Activated CD8-positive, alpha-beta T cell treated with anti-CD3 and anti-CD28 coated beads for 36 hours (primary cell): ENCODE data around the gene EIPR1. TPM values are rescaled to one million over a fixed set of nuclear protein-coding genes. Genes with fewer than 3 reads are reported as not detected.

Experiments
- ATAC-seq: fragments of 200-7000 bp; cut with Tn5 transposase; one replicate; pipeline ENCODE4 v1.10.0; 2021; ENCODE audit warnings: mild to moderate bottlenecking, moderate library complexity
- CTCF ChIA-PET: fragments of 350-600 bp; sonication (Branson Sonifier 250); formaldehyde crosslinking; loops from one replicate; lab custom pipeline; 2021; ENCODE audit warnings: antibody characterized with exemption; lab: Charles Lee
- POLR2A ChIA-PET: fragments of 350-600 bp; sonication (Branson Sonifier 250); formaldehyde crosslinking; loops from one replicate; lab custom pipeline; 2021; ENCODE audit warnings: antibody characterized with exemption; lab: Charles Lee
- DNase-seq: peaks from one replicate; pipeline ENCODE4 v3.0.0-alpha.2; 2020
- H3K27ac Mint-ChIP-seq: one replicate; pipeline ENCODE4 v1.8.0; 2021; ENCODE audit warnings: mild to moderate bottlenecking, mixed read lengths
- H3K27me3 Mint-ChIP-seq: one replicate; pipeline ENCODE4 v1.8.0; 2021; ENCODE audit warnings: mixed read lengths
- H3K36me3 Mint-ChIP-seq: one replicate; pipeline ENCODE4 v1.8.0; 2021; ENCODE audit warnings: low read depth, mixed read lengths
- H3K4me1 Mint-ChIP-seq: one replicate; pipeline ENCODE4 v1.8.0; 2021; ENCODE audit warnings: low read depth, mixed read lengths
- H3K4me3 Mint-ChIP-seq: one replicate; pipeline ENCODE4 v1.8.0; 2021; ENCODE audit warnings: mild to moderate bottlenecking, moderate library complexity, mixed read lengths
- H3K9me3 Mint-ChIP-seq: one replicate; pipeline ENCODE4 v1.8.0; 2021; ENCODE audit warnings: mixed read lengths
- intact Hi-C: fragments of 100-400 bp; cut with micrococcal nuclease; formaldehyde crosslinking; loops from one replicate; pipeline ENCODE4 v1.10.0; 2022
- total RNA-seq, 2 experiments: library from RNA; stranded (reverse); gene quantifications; one replicate each; pipeline ENCODE4 v1.2.3, GENCODE V29; 2021
- TF ChIP-seq, protein P1 (sequence below): fragments of 200-600 bp; IDR thresholded peaks from one replicate; pipeline ENCODE4 v1.8.0; 2022; ENCODE audit warnings: antibody characterized with exemption, mild to moderate bottlenecking

EIPR1 gene
- total RNA-seq, 2 experiments from 2014 or later: 38.4 to 39.1 TPM

GRCh38 chr2:3356799-3357198 lies 20.8 kb downstream of the EIPR1 start:
- ATAC-seq (no peak), DNase-seq (no peak)
- Mint-ChIP-seq H3K27me3 (no peaks in the 10 kb centered on the region), H3K27ac (no peak overlapping the region), H3K4me3 (no peak overlapping the region), H3K9me3 (peaks cover 7% of the 10 kb centered on the region), H3K4me1 (peaks cover 21% of the 10 kb centered on the region), H3K36me3 (peaks cover 22% of the 10 kb centered on the region)
- TF ChIP-seq, protein P1, sequence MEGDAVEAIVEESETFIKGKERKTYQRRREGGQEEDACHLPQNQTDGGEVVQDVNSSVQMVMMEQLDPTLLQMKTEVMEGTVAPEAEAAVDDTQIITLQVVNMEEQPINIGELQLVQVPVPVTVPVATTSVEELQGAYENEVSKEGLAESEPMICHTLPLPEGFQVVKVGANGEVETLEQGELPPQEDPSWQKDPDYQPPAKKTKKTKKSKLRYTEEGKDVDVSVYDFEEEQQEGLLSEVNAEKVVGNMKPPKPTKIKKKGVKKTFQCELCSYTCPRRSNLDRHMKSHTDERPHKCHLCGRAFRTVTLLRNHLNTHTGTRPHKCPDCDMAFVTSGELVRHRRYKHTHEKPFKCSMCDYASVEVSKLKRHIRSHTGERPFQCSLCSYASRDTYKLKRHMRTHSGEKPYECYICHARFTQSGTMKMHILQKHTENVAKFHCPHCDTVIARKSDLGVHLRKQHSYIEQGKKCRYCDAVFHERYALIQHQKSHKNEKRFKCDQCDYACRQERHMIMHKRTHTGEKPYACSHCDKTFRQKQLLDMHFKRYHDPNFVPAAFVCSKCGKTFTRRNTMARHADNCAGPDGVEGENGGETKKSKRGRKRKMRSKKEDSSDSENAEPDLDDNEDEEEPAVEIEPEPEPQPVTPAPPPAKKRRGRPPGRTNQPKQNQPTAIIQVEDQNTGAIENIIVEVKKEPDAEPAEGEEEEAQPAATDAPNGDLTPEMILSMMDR: no peak
- intact Hi-C loops: no loop called here
- POLR2A ChIA-PET: interaction anchor here (1.1 kb wide), 1 partner anchor 21 kb away, joined by 3 read pairs; the partner anchor contains the start of gene EIPR1
- CTCF ChIA-PET: no interaction called here

DNA sequence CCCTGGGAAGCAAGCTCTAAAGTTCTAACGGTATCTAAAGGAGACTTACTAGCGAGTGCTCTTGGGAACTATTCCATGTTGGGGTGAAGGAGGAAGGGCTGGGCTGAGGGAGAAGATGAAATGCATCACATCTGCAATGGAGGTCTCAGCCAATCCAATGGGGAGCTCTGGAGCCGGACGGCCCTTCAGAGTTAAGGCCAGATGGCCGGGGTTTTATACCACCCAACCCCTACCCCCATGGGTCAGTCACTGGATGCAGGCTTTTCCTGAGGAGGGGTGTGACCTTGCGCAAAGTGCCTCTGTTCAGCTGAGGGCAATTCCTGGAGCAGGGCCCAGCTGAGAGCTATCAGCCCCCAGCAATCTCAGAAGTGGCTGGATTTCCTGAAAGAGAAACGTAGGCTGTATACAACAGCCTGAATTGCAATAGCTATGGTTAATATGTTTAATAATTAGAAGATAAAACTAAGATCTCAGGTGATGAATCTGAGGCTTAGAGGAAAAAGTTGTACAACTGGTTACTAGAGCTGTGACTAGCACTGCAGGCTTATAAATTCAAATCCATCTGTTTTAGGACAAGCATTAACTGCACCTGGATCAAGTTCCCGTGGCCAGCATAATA lies 21.6 kb downstream of the EIPR1 start:
- H3K4me1 Mint-ChIP-seq: peaks cover 15% of the 10 kb centered on the region
- H3K36me3 Mint-ChIP-seq: peaks cover 29% of the 10 kb centered on the region
- TF ChIP-seq, protein P1: no peak
- no peaks in the 10 kb centered on the region for H3K27me3 Mint-ChIP-seq
- ChIA-PET CTCF (no interaction called here), POLR2A (interaction anchor here (1.1 kb wide), 1 partner anchor 22 kb away, joined by 3 read pairs; the partner anchor contains the start of gene EIPR1)
- no peak overlapping the region for H3K27ac Mint-ChIP-seq
- intact Hi-C loops: no loop called here
- DNase-seq (no peak), ATAC-seq (no peak)
- no peak overlapping the region for H3K4me3 Mint-ChIP-seq
- peaks cover 7% of the 10 kb centered on the region for H3K9me3 Mint-ChIP-seq

DNA sequence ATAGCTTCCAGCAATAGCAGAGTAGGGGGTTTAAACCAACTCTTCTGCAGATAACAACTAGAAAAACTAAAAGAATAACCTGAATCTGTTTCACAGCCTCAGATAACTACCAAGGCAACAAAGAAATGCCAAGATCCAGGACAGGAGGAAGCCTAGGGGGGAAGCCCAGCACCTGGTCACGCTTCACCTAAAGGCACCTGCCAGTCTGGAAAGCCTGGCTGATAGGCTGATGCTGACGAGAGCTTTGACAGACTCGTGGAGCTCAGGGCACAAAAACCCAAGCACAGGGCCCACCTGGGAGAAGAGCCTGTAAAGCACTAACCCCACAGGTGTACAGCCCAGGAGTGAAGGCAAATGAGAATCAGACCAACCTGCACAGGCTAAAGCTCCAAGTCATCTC lies 22.6 kb downstream of the EIPR1 start:
- intact Hi-C loops: no loop called here
- Mint-ChIP-seq H3K4me3 (no peak overlapping the region), H3K4me1 (peaks cover 15% of the 10 kb centered on the region), H3K9me3 (peaks cover 14% of the 10 kb centered on the region), H3K27ac (no peak overlapping the region), H3K36me3 (peaks cover 38% of the 10 kb centered on the region), H3K27me3 (no peaks in the 10 kb centered on the region)
- POLR2A ChIA-PET: no interaction called here
- TF ChIP-seq, protein P1: no peak
- CTCF ChIA-PET: no interaction called here
- ATAC-seq: no peak
- no peak for DNase-seq

- no peaks in the 10 kb centered on the region for H3K27me3 Mint-ChIP-seq
- intact Hi-C loops: no loop called here
- CTCF ChIA-PET: no interaction called here
- ATAC-seq: no peak
- H3K36me3 Mint-ChIP-seq: peaks cover 62% of the 10 kb centered on the region
- TF ChIP-seq, protein P1: no peak
- H3K4me1 Mint-ChIP-seq: no peaks in the 10 kb centered on the region
- H3K27ac Mint-ChIP-seq: no peak overlapping the region
- peaks cover 14% of the 10 kb centered on the region for H3K9me3 Mint-ChIP-seq
- no peak overlapping the region for H3K4me3 Mint-ChIP-seq
- DNase-seq: no peak
- POLR2A ChIA-PET: no interaction called here
Measured at GRCh38 chr2:3349211-3349693, 28.4 kb downstream of the EIPR1 start.

- peaks cover 57% of the 10 kb centered on the region for H3K36me3 Mint-ChIP-seq
- H3K4me3 Mint-ChIP-seq: no peak overlapping the region
- ATAC-seq (no peak), DNase-seq (no peak)
- ChIA-PET POLR2A (no interaction called here), CTCF (no interaction called here)
- no peak overlapping the region for H3K27ac Mint-ChIP-seq
- TF ChIP-seq, protein P1: no peak
- no peaks in the 10 kb centered on the region for H3K27me3 Mint-ChIP-seq
- intact Hi-C loops: no loop called here
- H3K4me1 Mint-ChIP-seq: no peaks in the 10 kb centered on the region
- peaks cover 12% of the 10 kb centered on the region for H3K9me3 Mint-ChIP-seq
Measured at GRCh38 chr2:3348767-3349166, 28.9 kb downstream of the EIPR1 start.
